Activated effector memory CD4-positive, alpha-beta T cell treated with Interleukin-2 at 50 U/mL for 16 hours (primary cell): ENCODE results near the gene MLEC.

ENCODE experiments used
- DNase-seq: peaks from one replicate; pipeline ENCODE4 v3.0.0-alpha.2; 2020

MLEC gene

GRCh38 chr12:120693848-120694247 lies 6.9 kb downstream of the MLEC start:
- DNase-seq: no peak

DNA sequence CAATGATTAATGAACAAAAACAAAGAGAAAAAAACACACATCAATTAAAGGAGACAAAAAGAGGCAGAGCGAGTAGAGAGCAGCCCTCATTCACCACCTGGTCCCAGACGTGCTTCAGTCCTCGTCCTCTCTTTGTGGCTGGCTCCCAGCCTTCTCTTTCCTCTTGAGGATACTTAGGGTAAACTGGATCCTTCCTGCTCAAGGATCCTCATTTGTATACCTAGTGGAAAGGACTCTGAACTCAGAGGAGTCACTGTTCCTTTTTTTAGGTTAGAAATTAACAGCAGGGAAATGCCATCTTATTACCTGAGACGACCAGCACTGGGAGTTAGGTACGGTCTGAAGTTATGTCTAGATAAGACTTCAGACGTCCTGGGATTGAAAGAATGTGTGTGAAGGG lies 9.7 kb downstream of the MLEC start:
- no peak for DNase-seq

GRCh38 chr12:120697344-120697743 lies 10.4 kb downstream of the MLEC start:
- no peak for DNase-seq

DNA sequence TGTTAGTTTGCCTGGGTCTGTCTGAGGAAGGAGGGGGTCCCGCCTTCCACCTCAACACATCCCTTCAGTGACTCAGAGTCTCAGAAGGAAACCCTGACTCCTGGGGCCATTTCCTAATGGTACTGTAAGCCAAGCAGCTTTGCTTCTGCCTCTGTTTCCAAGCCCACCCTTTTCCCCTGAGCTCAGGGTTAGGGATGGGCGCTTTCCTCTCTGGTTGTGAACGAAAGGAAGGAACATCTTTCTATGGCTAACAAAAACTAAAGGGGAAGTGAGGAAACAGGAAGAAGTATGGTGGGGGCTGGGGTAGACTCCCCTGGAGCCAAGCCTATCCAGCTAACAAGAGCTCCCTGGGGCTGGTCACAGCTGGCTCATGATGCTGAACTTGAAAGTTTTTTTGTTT lies 11.7 kb downstream of the MLEC start:
- DNase-seq: no peak

DNA sequence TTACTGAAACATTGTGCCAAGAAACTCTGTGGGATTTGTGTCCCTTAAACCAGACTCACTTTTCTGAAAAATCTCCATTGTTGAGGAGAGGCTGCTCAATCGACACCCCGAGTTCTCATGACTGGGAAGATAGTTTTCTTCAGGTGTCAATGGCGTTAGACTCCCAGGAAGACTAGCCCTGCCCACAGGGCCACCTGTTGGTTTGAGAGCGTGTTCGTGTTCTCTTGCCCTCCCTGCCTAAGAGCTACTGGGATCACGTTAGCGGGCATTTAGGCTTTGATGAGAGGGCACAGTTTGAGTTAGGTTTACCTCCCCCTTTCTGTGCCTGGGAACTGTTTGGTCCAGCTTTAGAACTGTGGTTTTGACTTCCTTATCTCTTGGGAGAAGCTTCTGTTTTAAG lies 12.6 kb downstream of the MLEC start:
- DNase-seq: no peak

DNA sequence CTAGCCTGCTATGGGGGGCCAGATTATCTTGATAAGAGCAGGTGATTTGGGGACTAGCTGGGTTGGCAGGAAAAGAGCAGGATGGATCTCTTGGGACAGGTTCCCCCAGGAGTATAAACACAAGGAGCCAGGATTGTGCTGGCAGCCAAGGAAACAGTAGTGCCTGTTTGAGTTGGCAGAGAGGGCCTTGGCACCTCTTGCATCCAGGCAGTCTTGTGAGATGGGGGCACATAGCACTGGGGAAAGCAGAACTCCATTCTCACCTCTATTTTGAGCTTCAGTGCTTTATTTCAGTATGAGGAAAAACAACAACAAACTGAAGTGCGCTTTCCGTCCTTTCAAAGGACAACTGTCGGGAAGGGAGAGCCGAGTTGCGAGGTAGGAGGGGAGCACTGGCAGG lies 13.9 kb downstream of the MLEC start:
- no peak for DNase-seq

DNA sequence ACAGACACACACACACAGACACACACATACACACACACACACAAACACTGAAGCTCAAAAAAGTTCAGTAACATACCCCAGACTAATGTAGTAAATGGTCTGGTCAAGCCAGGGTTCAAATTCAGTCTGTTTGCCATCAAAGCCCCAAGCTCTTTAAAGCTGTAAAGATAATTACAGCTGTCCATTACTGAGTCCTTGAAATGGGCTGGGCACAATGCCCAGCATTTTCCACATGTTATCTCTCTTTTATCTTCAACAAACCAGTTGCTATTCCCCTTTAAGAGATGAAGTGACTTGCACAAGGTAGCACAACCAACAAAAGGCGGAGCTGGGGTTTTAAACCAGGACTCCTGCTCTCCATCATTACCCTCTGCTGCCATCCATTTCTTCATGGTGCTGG lies 15.7 kb downstream of the MLEC start:
- no peak for DNase-seq

- no peak for DNase-seq
Measured at GRCh38 chr12:120703311-120703942, 16.5 kb downstream of the MLEC start.

DNA sequence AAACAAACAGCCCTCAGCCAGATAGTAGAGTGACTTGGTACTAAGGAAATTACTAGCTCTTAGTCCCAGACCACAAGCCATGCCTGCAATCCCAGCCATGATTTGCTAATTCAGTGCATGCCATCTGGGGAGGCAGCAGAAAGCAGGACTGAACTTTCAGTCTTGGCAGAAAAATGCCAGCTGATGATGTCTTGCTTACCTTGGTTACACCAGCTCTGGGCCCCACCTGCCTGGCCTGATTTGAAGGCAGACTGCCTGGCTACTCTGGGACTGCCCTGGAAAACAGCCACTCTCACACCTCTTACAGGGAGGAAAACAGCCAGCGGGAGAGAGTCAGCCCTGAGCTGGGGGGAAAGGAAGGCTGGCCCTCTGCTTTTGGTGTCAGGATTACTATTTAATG lies 18.7 kb downstream of the MLEC start:
- DNase-seq: no peak

DNA sequence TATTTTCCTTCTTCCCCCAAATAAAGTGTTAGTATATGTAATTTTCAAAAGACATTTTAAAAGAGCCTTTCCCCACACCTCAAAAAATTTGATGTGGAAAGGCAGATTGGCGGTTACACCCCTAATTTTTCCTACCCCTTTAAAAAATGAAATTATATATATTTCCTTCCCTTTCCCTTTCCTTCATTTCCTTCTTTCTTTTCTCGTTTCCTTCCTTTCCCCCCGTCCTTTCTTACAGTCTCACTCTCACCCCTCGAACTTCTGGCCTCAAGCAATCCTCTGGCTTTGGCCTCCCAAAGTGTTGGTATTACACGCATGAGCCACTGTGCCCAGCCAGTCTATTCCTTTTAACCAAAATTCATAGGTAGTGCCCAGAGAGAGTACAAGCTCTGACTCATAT lies 19.1 kb downstream of the MLEC start:
- DNase-seq: no peak

DNA sequence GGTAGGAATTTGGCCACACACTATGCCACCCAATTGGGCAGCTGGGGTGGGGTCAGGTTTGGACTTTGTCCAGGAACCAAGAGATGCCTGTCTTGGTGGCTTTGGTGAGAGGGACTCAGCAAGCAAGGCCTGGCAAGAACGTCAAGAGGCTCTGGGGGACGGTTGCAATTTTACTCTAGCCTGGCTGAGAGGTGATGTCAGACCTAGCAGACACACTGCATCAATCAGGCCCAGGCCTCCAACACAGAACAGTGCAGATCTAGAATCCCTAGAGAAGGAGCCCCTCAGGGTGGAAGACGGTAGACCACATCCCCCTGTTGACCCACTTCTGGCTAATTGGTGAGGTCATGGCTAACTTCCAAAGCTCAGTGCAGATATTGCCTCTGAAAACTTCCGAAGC lies 21.7 kb downstream of the MLEC start:
- DNase-seq: no peak

DNA sequence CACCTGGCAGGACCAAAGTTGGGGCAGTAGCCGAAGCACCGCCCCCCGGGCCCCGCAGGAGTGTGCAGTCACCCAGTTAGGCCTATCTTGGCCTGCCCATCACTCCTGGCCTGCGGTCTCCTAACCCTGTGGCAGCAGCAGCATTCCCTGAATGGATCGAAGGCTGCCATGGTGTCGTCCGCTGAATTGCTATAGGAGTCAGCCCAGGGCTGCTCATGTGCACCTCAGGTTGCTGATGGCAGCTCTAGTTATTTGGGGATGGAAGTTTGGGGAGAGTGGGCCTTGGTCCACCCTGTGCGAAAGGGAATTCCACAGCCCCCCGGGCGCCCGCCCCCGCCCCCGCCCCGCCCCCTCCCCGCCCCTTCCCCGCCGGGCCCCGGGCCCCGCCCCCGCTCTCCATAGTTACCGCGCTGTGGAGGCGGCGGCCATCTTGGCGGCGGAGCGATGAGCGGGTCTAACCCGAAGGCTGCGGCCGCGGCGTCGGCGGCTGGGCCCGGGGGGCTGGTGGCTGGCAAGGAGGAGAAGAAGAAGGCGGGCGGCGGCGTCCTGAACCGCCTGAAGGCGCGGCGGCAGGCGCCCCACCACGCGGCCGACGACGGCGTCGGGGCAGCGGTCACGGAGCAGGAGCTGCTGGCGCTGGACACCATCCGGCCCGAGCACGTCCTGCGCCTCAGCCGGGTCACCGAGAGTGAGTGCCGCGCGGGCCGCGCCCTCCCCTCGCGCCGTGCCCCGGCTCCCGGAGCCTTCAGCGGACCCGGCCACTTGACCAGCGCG lies 23.3 kb downstream of the MLEC start, which contains the start of gene UNC119B:
Gene UNC119B (plus strand): TSS at position 428 of the 774 bp plus-strand sequence. CDS start 17 bp downstream, at position 445.
- DNase-seq: peak; percentile 62

DNA sequence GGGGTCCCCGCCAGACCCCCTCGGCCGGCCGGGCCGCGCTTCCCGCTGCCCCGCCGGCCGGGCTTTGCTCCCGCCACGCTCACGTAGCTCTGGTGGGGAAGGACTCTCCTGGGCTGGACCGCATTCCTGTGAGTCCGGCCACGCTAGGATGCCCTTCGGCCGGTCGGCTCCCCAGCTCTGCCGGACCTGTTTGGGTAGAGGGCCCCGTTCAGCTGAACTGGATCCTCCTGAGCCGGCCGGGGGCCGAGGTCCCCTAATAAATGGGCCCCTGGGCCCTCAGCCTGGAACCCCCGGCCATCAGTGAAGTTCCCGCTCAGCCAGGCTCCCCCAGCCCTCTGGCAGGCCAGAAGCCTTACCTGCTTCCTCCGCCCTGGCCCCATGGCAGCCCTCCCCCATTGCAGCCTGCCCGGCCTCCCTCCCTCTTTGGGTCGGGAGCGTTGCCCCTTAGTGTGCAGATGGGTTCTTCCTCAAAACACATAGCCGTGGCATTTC lies 23.9 kb downstream of the MLEC start:
- DNase-seq: no peak

DNA sequence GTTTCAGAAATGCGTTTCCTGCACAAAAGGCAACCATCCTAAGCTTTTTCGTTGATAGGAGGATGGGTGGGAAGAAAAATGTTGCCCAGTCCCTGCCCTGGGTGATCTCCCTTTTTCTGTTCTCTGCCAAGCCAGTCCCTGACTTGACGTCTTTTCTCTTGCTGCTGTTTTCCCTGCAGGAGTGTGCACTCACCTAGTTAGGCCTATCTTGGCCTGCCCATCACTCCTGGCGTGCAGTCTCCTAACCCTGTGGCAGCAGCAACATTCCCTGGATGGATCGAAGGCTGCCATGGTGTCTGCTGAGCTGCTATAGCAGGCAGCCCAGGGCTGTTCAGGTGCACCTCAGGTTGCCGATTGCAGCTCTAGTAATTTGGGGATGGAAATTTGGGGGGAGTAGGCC lies 24.5 kb downstream of the MLEC start:
- DNase-seq: no peak

DNA sequence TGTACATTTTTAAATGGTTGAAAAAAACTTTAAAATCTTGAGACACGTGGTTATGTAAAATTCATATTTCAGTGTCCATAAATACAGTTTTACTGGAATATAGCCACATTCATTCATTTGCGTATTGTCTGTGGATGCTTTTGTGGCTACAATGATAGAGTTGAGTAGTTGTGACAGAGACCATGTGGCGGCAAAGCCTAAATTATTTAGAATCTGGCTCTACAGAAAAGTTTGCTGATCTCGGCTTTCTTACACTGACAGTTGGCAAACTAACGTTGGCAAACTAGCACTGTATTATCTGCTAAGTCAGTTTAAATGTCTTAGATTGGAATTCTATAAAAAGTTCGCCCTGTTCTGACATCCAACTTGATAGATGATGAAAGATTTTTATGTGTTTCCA lies 25.7 kb downstream of the MLEC start:
- DNase-seq: no peak

DNA sequence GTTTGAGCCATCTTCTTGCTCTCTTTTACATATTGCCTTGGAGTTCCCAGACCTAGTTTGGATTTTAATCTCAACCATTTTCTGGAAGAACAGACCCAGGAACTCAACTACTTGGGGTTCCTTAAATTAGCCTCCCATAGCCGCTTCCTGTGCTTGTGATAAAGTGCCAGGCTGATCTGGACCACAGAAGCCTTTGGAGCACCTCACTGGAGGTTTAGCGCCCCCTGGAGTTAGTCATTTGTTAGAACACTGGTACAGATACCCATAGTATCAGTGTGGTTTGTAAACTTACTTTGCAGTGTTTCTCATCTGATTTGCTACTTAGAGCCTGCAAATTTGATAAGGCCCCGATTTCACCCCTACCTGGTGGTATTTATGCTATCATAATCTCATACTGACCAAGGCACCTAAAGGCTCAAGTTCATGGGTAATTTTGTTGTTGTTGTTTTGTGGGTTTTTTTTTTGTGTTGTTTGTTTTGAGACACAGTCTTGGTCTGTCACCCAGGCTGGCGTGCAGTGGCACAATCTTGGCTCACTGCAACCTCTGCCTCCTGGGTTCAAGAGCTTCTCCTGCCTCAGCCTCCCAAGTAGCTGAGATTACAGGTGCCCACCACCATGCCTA lies 27.0 kb downstream of the MLEC start:
- peak; percentile 38 for DNase-seq

DNA sequence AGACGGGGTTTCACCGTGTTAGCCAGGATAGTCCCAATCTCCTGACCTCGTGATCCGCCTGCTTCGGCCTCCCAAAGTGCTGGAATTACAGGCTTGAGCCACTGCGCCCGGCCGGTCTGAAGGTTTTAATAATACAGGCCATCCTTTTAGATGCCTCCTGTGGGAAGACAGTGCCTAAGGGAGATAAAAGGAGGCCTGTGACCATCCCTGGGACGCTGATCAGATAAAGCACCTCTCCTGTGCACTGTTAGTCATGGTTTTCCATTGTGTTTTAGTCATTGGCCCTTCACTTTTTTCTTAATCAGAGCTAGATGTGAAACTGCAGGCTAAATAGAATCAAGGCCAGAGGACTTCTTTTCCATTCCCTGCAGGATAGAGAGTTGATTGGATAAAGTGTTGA lies 31.1 kb downstream of the MLEC start:
- DNase-seq: no peak

- DNase-seq: no peak
Measured at GRCh38 chr12:120719072-120719471, 32.1 kb downstream of the MLEC start.

GRCh38 chr12:120719496-120720233 lies 32.7 kb downstream of the MLEC start:
- DNase-seq: no peak

GRCh38 chr12:120720234-120720986 lies 33.5 kb downstream of the MLEC start:
- DNase-seq: no peak

GRCh38 chr12:120720987-120721801 lies 34.2 kb downstream of the MLEC start:
- DNase-seq: no peak

GRCh38 chr12:120721866-120722265 lies 34.9 kb downstream of the MLEC start:
- no peak for DNase-seq
